PC-3 (cell line): ENCODE measurements around the gene HIVEP3. TPM values are rescaled to one million over a fixed set of nuclear protein-coding genes. Genes with fewer than 3 reads are reported as not detected.

Source experiments
- ATAC-seq: fragments of 200-7000 bp; cut with Tn5 transposase; 2 replicates; pipeline ENCODE4 v1.9.1; 2020; ENCODE audit warnings: mild to moderate bottlenecking, moderate library complexity
- BruUV-seq: library from RNA; stranded (reverse); fragments of 400-500 nt; replicated peaks from 2 replicates; lab custom pipeline; 2021; lab: Mats Ljungman, UMichigan
- CTCF ChIA-PET: fragments of 300-600 bp; sonication (Branson Sonifier 250); formaldehyde crosslinking; loops from one replicate; lab custom pipeline; 2022; ENCODE audit warnings: antibody characterized with exemption; lab: Charles Lee
- POLR2A ChIA-PET: fragments of 300-600 bp; sonication (Branson Sonifier 250); formaldehyde crosslinking; loops from one replicate; lab custom pipeline; 2022; ENCODE audit warnings: antibody characterized with exemption; ENCODE audit not compliant: unreplicated experiment; lab: Charles Lee
- DNase-seq: peaks from one replicate; pipeline ENCODE4 v3.0.0-alpha.2; 2015
- H2AFZ ChIP-seq: fragments of 300-600 bp; sonication (generic); 2 replicates; pipeline ENCODE4 v1.6.0; 2016; ENCODE audit warnings: antibody characterized with exemption, low read length
- H3F3A ChIP-seq: fragments of 300-600 bp; sonication (generic); one replicate; pipeline ENCODE4 v1.6.0; 2017; ENCODE audit warnings: antibody characterized with exemption, low read length, control low read depth, mild to moderate bottlenecking; ENCODE audit not compliant: unreplicated experiment
- H3K27ac ChIP-seq: fragments of 300-600 bp; sonication (generic); 2 replicates; pipeline ENCODE4 v1.5.1; 2016; ENCODE audit warnings: mild to moderate bottlenecking, low read length
- H3K27me3 ChIP-seq: fragments of 300-600 bp; sonication (generic); 2 replicates; pipeline ENCODE4 v1.6.1; 2016; ENCODE audit warnings: low read length, mixed read lengths
- H3K36me3 ChIP-seq: fragments of 300-600 bp; sonication (generic); 2 replicates; pipeline ENCODE4 v1.6.1; 2016; ENCODE audit warnings: low read depth, mixed run types, low read length, mixed read lengths
- H3K4me1 ChIP-seq: fragments of 300-600 bp; sonication (generic); 2 replicates; pipeline ENCODE4 v1.5.1; 2016; ENCODE audit warnings: low read length; ENCODE audit not compliant: insufficient read depth
- H3K4me2 ChIP-seq: fragments of 300-600 bp; sonication (generic); 2 replicates; pipeline ENCODE4 v1.6.0; 2016; ENCODE audit warnings: low read length
- H3K4me3 ChIP-seq: fragments of 300-600 bp; sonication (generic); 2 replicates; pipeline ENCODE4 v1.5.1; 2016; ENCODE audit warnings: mild to moderate bottlenecking, low read length, mixed read lengths
- H3K79me2 ChIP-seq: fragments of 300-600 bp; sonication (generic); 2 replicates; pipeline ENCODE4 v1.6.1; 2017; ENCODE audit warnings: low read length, mixed read lengths
- H3K9ac ChIP-seq: fragments of 300-600 bp; sonication (generic); 2 replicates; pipeline ENCODE4 v1.6.0; 2016; ENCODE audit warnings: mild to moderate bottlenecking, low read length
- H3K9me2 ChIP-seq: fragments of 300-600 bp; sonication (generic); replicated peaks from 2 replicates; pipeline ENCODE4 v1.6.1; 2016; ENCODE audit warnings: mixed run types, low read length, mixed read lengths
- H3K9me3 ChIP-seq: fragments of 300-600 bp; sonication (generic); 2 replicates; pipeline ENCODE4 v1.6.1; 2016; ENCODE audit warnings: low read length, mixed read lengths
- H4K20me1 ChIP-seq: fragments of 300-600 bp; sonication (generic); 2 replicates; pipeline ENCODE4 v1.6.1; 2016; ENCODE audit warnings: low read length, mixed read lengths
- CTCF ChIP-seq: fragments of 300-600 bp; sonication (generic); conservative IDR thresholded peaks from 2 replicates; pipeline ENCODE4 v1.5.1; 2017; ENCODE audit warnings: antibody characterized with exemption, low read depth, mild to moderate bottlenecking, low read length
- EZH2 ChIP-seq: fragments of 300-600 bp; sonication (generic); IDR thresholded peaks from one replicate; pipeline ENCODE4 v1.6.1; 2017; ENCODE audit warnings: antibody characterized with exemption, mild to moderate bottlenecking, low read length; ENCODE audit not compliant: unreplicated experiment
- EZH2phosphoT487 ChIP-seq: fragments of 300-600 bp; sonication (generic); IDR thresholded peaks from 2 replicates; pipeline ENCODE4 v1.6.1; 2018; ENCODE audit warnings: mild to moderate bottlenecking, antibody characterized with exemption, low read length, borderline replicate concordance
- intact Hi-C: fragments of 100-400 bp; cut with micrococcal nuclease; formaldehyde crosslinking; loops from 2 replicates; pipeline ENCODE4 v1.9.0; 2023
- total RNA-seq: library from RNA; depleted of rRNA; stranded (reverse); fragments of >200 nt; gene quantifications from 2 replicates; pipeline ENCODE4 v1.2.3, GENCODE V29; 2014

HIVEP3 gene
- total RNA-seq, 1 experiment from 2014 or later: 9.8 TPM

DNA sequence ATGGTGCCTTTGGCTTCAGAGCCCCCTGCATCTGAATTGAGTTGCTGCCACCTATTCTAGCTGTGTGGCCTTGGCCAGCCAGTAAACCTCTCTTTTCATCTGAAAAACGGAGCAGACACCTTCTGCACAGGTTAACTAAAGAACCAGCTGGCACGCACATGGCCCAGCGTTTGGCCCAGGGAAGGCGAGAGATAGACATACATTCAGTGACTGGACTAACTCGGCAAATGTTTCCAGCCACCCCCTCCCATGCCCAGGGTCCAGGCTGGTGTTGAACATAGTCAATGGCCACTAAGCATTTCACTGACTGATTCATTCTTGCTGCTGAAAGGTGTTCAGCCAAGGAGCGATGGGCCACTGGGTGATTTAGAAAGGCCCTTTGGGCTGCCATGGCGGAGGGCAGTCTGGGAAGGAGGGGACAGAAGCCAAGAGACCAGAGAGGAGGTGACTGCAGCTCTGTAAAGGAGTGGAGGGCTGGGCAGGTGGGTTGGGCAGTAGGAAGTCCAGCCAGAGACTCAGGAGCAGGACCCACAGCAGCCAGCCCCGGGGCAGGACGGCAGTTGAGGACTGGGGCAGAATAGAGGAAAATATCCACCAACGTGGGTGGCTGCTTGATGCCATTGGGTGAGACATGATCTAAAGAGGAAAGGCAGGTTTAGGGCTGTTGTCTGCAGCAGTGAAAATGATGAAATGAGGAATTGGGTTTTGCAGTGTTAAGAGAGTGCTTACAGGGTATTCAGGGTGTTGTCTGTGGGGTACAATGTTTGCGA lies 184.3 kb downstream of the HIVEP3 start:
- Histone ChIP-seq H2AFZ (no peak overlapping the region), H4K20me1 (no peaks in the 10 kb centered on the region), H3K4me1 (no peaks in the 10 kb centered on the region), H3K9me2 (no peaks in the 10 kb centered on the region), H3K36me3 (no peaks in the 10 kb centered on the region), H3K4me2 (no peak overlapping the region), H3K27ac (no peak overlapping the region), H3K9me3 (no peaks in the 10 kb centered on the region), H3F3A (no peaks in the 10 kb centered on the region), H3K9ac (no peak overlapping the region), H3K79me2 (no peaks in the 10 kb centered on the region), H3K4me3 (no peak overlapping the region), H3K27me3 (no peaks in the 10 kb centered on the region)
- CTCF ChIA-PET: no interaction called here
- no peak for DNase-seq
- POLR2A ChIA-PET: no interaction called here
- TF ChIP-seq EZH2phosphoT487 (no peak), CTCF (no peak), EZH2 (no peak)
- intact Hi-C loops: no loop called here
- ATAC-seq: no peak
- no TSS peak for BruUV-seq

GRCh38 chr1:41733725-41734124 lies 185.0 kb downstream of the HIVEP3 start:
- ATAC-seq: no peak
- H3K36me3 ChIP-seq: no peaks in the 10 kb centered on the region

More at GRCh38 chr1:41733725-41734124, 185.0 kb downstream of the HIVEP3 start:
- no peak overlapping the region for H3K9ac ChIP-seq
- no peak for DNase-seq
- H3K27ac ChIP-seq: no peak overlapping the region
- H3K9me2 ChIP-seq: no peaks in the 10 kb centered on the region
- H2AFZ ChIP-seq: no peak overlapping the region
- TF ChIP-seq EZH2phosphoT487 (no peak), EZH2 (no peak), CTCF (no peak)
- no TSS peak for BruUV-seq
- intact Hi-C loops: no loop called here
- no peaks in the 10 kb centered on the region for H3K79me2 ChIP-seq
- no peaks in the 10 kb centered on the region for H3K27me3 ChIP-seq
- no peak overlapping the region for H3K4me2 ChIP-seq
- ChIA-PET CTCF (no interaction called here), POLR2A (no interaction called here)
- H4K20me1 ChIP-seq: no peaks in the 10 kb centered on the region
- no peaks in the 10 kb centered on the region for H3K4me1 ChIP-seq
- H3K9me3 ChIP-seq: no peaks in the 10 kb centered on the region
- no peaks in the 10 kb centered on the region for H3F3A ChIP-seq
- H3K4me3 ChIP-seq: no peak overlapping the region
